Endothelial cell of umbilical vein (primary cell): ENCODE measurements around the gene UTS2B. TPM values are rescaled to one million over a fixed set of nuclear protein-coding genes. Genes with fewer than 3 reads are reported as not detected.

Source experiments
- BruUV-seq: library from RNA; stranded (reverse); fragments of 400-500 nt; replicated peaks from 2 replicates; lab custom pipeline; 2021; lab: Mats Ljungman, UMichigan
- CTCF ChIA-PET: fragments of 300-600, 350-600 bp; sonication (Branson Sonifier 250); formaldehyde crosslinking; loops from one replicate; lab custom pipeline; 2021; ENCODE audit warnings: antibody characterized with exemption, inconsistent platforms; lab: Charles Lee
- POLR2A ChIA-PET: fragments of 300-600, 350-600 bp; sonication (Branson Sonifier 250); formaldehyde crosslinking; loops from one replicate; lab custom pipeline; 2021; ENCODE audit warnings: antibody characterized with exemption, inconsistent platforms; lab: Charles Lee
- DNase-seq: peaks from one replicate; pipeline ENCODE4 v3.0.0-alpha.2; 2011; ENCODE audit warnings: low read depth, low spot score
- FAIRE-seq: peaks from 2 replicates; lab custom pipeline; 2011; peaks lifted over from hg19 to GRCh38; lab: Jason Lieb, UNC
- H2AFZ ChIP-seq: 2 replicates; pipeline ENCODE4 v1.6.0; 2012; ENCODE audit warnings: low read depth, low read length, control low read depth, inconsistent platforms
- H3K27ac ChIP-seq: 2 replicates; pipeline ENCODE4 v1.5.1; 2011; ENCODE audit warnings: low read depth, mild to moderate bottlenecking, control low read depth, low read length, moderate library complexity; ENCODE audit not compliant: insufficient read depth
- H3K27me3 ChIP-seq, 2 experiments: 2 replicates each; pipeline versions ENCODE4 v1.6.0 to v1.6.1; 2011; ENCODE audit warnings: low read length in 2 of 2, mixed read lengths in 1 of 2; ENCODE audit not compliant: control insufficient read depth in 2 of 2, insufficient read depth in 2 of 2
- H3K36me3 ChIP-seq, 2 experiments: 2 replicates in 1 of 2; 3 replicates in 1 of 2; pipeline ENCODE4 v1.5.1; 2011; ENCODE audit warnings: low read length in 2 of 2, mild to moderate bottlenecking in 1 of 2, moderate library complexity in 1 of 2; ENCODE audit not compliant: control insufficient read depth in 2 of 2, insufficient read depth in 2 of 2; ENCODE audit errors: extremely low read depth in 1 of 2
- H3K4me1 ChIP-seq: 3 replicates; pipeline ENCODE4 v1.5.1; 2011; ENCODE audit warnings: mild to moderate bottlenecking, low read length; ENCODE audit not compliant: control insufficient read depth, insufficient read depth; ENCODE audit errors: extremely low read depth
- H3K4me2 ChIP-seq: 2 replicates; pipeline ENCODE4 v1.6.1; 2011; ENCODE audit warnings: low read length, control low read depth, mixed read lengths; ENCODE audit not compliant: insufficient read depth
- H3K4me3 ChIP-seq, 3 experiments: fragments of 200-600 bp in 1 of 3; sonication (generic), shearing (Covaris generic) in 1 of 3; replicated peaks in 1 of 3; 2 replicates each; pipeline ENCODE4 v1.5.1; 2011 to 2016; ENCODE audit warnings: control low read depth in 3 of 3, low read length in 3 of 3, mild to moderate bottlenecking in 2 of 3, inconsistent platforms in 1 of 3, low read depth in 1 of 3, moderate library complexity in 1 of 3; ENCODE audit not compliant: insufficient read depth in 1 of 3
- H3K79me2 ChIP-seq: 2 replicates; pipeline ENCODE4 v1.6.0; 2012; ENCODE audit warnings: low read length, inconsistent platforms; ENCODE audit not compliant: control insufficient read depth, insufficient read depth
- H3K9ac ChIP-seq: replicated peaks from 2 replicates; pipeline ENCODE3; 2011; ENCODE audit warnings: low read length, control low read depth; ENCODE audit not compliant: insufficient read depth; ENCODE audit errors: extremely low read depth
- H3K9me1 ChIP-seq: replicated peaks from 3 replicates; pipeline ENCODE4 v1.6.0; 2011; ENCODE audit warnings: mild to moderate bottlenecking, low read length; ENCODE audit not compliant: control insufficient read depth, insufficient read depth; ENCODE audit errors: extremely low read depth
- H3K9me3 ChIP-seq: replicated peaks from 2 replicates; pipeline ENCODE4 v1.5.1; 2012; ENCODE audit warnings: low read length, inconsistent platforms; ENCODE audit not compliant: control insufficient read depth, insufficient read depth
- H4K20me1 ChIP-seq: replicated peaks from 2 replicates; pipeline ENCODE3; 2011; ENCODE audit warnings: mild to moderate bottlenecking, low read length; ENCODE audit not compliant: control insufficient read depth, insufficient read depth; ENCODE audit errors: extremely low read depth
- EZH2 ChIP-seq: IDR thresholded peaks from 2 replicates; pipeline ENCODE4 v1.6.1; 2012; ENCODE audit warnings: borderline replicate concordance, low read depth, mild to moderate bottlenecking, moderate library complexity, low read length, inconsistent platforms; ENCODE audit not compliant: severe bottlenecking
- FOS ChIP-seq: IDR thresholded peaks from 2 replicates; pipeline ENCODE4 v1.6.1; 2011; ENCODE audit warnings: mild to moderate bottlenecking, low read length, moderate library complexity, borderline replicate concordance; ENCODE audit not compliant: insufficient read depth
- GATA2 ChIP-seq: IDR thresholded peaks from 2 replicates; pipeline ENCODE4 v1.7.0; 2011; ENCODE audit warnings: low read depth, mild to moderate bottlenecking, moderate library complexity, mixed read lengths, low read length; ENCODE audit not compliant: insufficient read length, insufficient read depth
- JUN ChIP-seq: IDR thresholded peaks from 2 replicates; pipeline ENCODE4 v1.6.1; 2011; ENCODE audit warnings: borderline replicate concordance, low read depth; ENCODE audit not compliant: insufficient read length, insufficient read depth
- MYC ChIP-seq: IDR thresholded peaks from one replicate; pipeline ENCODE4 v1.6.1; 2011; ENCODE audit warnings: mild to moderate bottlenecking, low read depth, low read length
- POLR2A ChIP-seq: IDR thresholded peaks from 2 replicates; pipeline ENCODE4 v1.6.1; 2012; ENCODE audit warnings: low read depth, mild to moderate bottlenecking, control low read depth, low read length
- POLR2AphosphoS5 ChIP-seq: IDR thresholded peaks from 2 replicates; pipeline ENCODE4 v1.6.1; 2012; ENCODE audit warnings: low read depth, mild to moderate bottlenecking, control low read depth, low read length, moderate library complexity; ENCODE audit not compliant: insufficient read depth
- dilution Hi-C: fragments of 300-500 bp; cut with MboI; formaldehyde crosslinking; loops from one replicate; pipeline ENCODE4 v1.15.0; 2019; ENCODE audit warnings: low sequenced_read_pairs; ENCODE audit not compliant: extremely low pct_ligation_motif_present
- intact Hi-C: fragments of 100-400 bp; cut with micrococcal nuclease; formaldehyde crosslinking; loops from one replicate; pipeline ENCODE4 v1.10.0; 2022
- polyA plus RNA-seq, 4 experiments: library from polyadenylated mRNA; depleted of rRNA in 3 of 4; stranded (reverse) in 3 of 4; unstranded in 1 of 4; fragments of >200 nt; gene quantifications; 2 replicates each; pipeline versions ENCODE4 v1.2.1 to v1.2.3, GENCODE V29; 2011 to 2012; ENCODE audit warnings: missing spikeins in 1 of 4
- total RNA-seq: library from RNA; stranded (reverse); gene quantifications from 2 replicates; pipeline ENCODE4 v1.2.3, GENCODE V29; 2021
- TF ChIP-seq, protein P1 (sequence below): IDR thresholded peaks from 2 replicates; pipeline ENCODE4 v1.6.1; 2011; ENCODE audit not compliant: insufficient read depth, insufficient read length
- TF ChIP-seq, protein P2 (sequence below), 2 donors: IDR thresholded peaks; 1 replicate in 1 of 2; 2 replicates in 1 of 2; pipeline ENCODE4 v1.5.1; 2011; ENCODE audit warnings: low read length in 2 of 2, mild to moderate bottlenecking in 2 of 2, moderate library complexity in 2 of 2, control low read depth in 1 of 2, inconsistent platforms in 1 of 2, low read depth in 1 of 2; ENCODE audit not compliant: insufficient read depth in 1 of 2; ENCODE audit errors: extremely low read depth in 1 of 2

The UTS2B gene
- total and polyA plus RNA-seq, 2 donors (not counting 3 experiments of a cell fraction or from before 2014, with no cell fraction given): 0.21 to 1.1 TPM

DNA sequence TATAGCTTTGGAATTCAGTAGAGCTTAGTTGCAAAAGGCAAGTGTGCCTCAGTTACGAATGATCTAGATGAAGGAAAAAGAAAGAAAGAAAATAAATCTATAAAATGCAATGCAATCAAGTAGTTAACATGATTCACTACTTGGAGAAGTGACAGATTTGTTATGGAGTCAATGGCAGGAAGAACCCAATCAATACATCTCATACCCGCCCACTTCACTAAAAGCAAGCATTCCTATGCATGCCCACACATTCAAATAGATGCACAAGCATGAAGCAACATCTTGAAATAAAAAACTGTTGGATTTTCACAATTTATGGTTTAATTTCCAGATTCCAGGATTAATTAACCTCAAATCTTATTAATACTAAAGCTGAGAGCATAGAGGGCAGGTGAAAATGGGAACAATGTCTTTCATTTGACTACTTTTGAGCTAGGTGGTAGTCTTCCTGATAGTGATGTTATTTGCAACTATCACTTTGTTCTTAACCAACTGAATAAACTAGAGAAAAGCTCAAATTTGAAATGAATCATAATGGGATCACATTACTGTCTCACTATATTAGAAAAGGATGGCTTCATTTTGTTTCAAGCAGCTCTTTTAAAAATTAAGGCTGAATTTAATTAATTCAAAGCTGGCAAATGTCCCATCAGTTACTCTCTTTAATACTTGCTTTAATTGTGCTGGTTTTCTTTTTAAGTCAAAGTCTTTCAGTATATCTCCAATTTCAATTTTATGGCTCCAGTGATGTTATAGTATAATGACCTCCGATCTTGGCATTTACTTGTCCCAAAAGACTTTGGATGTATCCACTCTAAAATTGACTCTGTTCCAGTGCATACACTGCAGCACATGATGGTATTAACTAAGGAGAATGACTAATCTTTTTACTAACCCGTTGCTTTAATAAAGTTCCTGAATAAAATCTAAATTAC, 47.8 kb downstream of the UTS2B start:
- Histone ChIP-seq H3K79me2 (no peaks in the 10 kb centered on the region), H3K4me3 (no peak overlapping the region), H3K9me1 (no peaks in the 10 kb centered on the region), H3K9ac (no peak overlapping the region), H3K27me3 (no peaks in the 10 kb centered on the region), H2AFZ (no peak overlapping the region), H3K27ac (no peak overlapping the region), H3K36me3 (no peaks in the 10 kb centered on the region), H3K4me2 (no peak overlapping the region), H4K20me1 (no peaks in the 10 kb centered on the region), H3K9me3 (no peaks in the 10 kb centered on the region), H3K4me1 (no peaks in the 10 kb centered on the region)
- no peak for TF ChIP-seq EZH2
- ChIA-PET POLR2A (no interaction called here), CTCF (interaction anchor here (1.5 kb wide), 1 partner anchor 10 kb away, joined by 5 read pairs; no protein-coding TSS in a partner anchor)
- FAIRE-seq (no peak), DNase-seq (no peak)
- BruUV-seq: no TSS peak
- dilution Hi-C loops: no loop called here
- intact Hi-C loops: no loop called here

DNA sequence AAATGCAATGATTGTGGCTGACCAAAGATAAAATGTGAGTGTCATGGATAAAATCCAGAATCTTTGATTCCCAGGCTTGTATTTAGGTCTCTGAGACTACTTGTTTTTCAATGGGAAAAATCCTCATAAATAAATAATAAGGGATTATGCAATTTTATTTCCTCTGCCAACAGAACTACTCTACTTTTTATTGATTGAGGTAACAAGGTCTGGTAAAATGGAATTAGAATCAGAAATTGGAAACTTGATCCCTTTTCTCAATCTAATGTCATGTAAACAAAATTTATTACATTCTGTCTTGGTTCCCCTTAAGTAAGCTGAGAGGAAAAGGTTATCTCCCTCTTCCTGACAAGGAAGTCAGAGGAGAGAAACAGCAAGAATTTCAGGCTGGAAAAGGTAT, 49.4 kb downstream of the UTS2B start:
- BruUV-seq: no TSS peak
- H3K9ac ChIP-seq: no peak overlapping the region
- ChIA-PET POLR2A (no interaction called here), CTCF (no interaction called here)
- DNase-seq: no peak
- TF ChIP-seq, protein P1, sequence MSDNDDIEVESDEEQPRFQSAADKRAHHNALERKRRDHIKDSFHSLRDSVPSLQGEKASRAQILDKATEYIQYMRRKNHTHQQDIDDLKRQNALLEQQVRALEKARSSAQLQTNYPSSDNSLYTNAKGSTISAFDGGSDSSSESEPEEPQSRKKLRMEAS: no peak
- TF ChIP-seq FOS (no peak), MYC (no peak), POLR2A (no peak), GATA2 (no peak), JUN (no peak), POLR2AphosphoS5 (no peak), EZH2 (no peak)
- TF ChIP-seq, protein P2, sequence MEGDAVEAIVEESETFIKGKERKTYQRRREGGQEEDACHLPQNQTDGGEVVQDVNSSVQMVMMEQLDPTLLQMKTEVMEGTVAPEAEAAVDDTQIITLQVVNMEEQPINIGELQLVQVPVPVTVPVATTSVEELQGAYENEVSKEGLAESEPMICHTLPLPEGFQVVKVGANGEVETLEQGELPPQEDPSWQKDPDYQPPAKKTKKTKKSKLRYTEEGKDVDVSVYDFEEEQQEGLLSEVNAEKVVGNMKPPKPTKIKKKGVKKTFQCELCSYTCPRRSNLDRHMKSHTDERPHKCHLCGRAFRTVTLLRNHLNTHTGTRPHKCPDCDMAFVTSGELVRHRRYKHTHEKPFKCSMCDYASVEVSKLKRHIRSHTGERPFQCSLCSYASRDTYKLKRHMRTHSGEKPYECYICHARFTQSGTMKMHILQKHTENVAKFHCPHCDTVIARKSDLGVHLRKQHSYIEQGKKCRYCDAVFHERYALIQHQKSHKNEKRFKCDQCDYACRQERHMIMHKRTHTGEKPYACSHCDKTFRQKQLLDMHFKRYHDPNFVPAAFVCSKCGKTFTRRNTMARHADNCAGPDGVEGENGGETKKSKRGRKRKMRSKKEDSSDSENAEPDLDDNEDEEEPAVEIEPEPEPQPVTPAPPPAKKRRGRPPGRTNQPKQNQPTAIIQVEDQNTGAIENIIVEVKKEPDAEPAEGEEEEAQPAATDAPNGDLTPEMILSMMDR (IDR thresholded peaks at IDR 0.05; ENCODE audit: extremely low read depth in 1 of 2, insufficient read depth in 1 of 2, low read depth in 1 of 2, low read length in 2 of 2): no peak
- no peaks in the 10 kb centered on the region for H3K27me3 ChIP-seq
- dilution Hi-C loops: no loop called here
- no peaks in the 10 kb centered on the region for H3K36me3 ChIP-seq
- no peaks in the 10 kb centered on the region for H3K9me1 ChIP-seq
- no peaks in the 10 kb centered on the region for H4K20me1 ChIP-seq
- intact Hi-C loops: no loop called here
- no peak for FAIRE-seq
- H3K4me2 ChIP-seq: no peak overlapping the region
- H3K4me3 ChIP-seq: no peak overlapping the region
- no peaks in the 10 kb centered on the region for H3K4me1 ChIP-seq
- H3K9me3 ChIP-seq: no peaks in the 10 kb centered on the region
- no peak overlapping the region for H3K27ac ChIP-seq
- no peak overlapping the region for H2AFZ ChIP-seq
- no peaks in the 10 kb centered on the region for H3K79me2 ChIP-seq
